IMR-90 (cell line): ENCODE data around the gene MYADM. TPM values are rescaled to one million over a fixed set of nuclear protein-coding genes. Genes with fewer than 3 reads are reported as not detected.
A peak's percentile ranks its signal among the peaks of the same experiment; 100 is the strongest.

Experiments
- ATAC-seq: fragments of 200-7000 bp; cut with Tn5 transposase; 2 replicates; pipeline ENCODE4 v1.9.1; 2020; ENCODE audit warnings: low read depth, mild to moderate bottlenecking, moderate library complexity
- BruUV-seq: library from RNA; stranded (reverse); fragments of 400-500 nt; replicated peaks from 2 replicates; lab custom pipeline; 2021; lab: Mats Ljungman, UMichigan
- CTCF ChIA-PET: fragments of 300-600 bp; formaldehyde crosslinking; extraction: SDS; loops from one replicate; lab custom pipeline; 2021; ENCODE audit warnings: antibody characterized with exemption; lab: Yijun Ruan, JAX
- POLR2A ChIA-PET: fragments of 300-600 bp; sonication (Branson Sonifier 250); formaldehyde crosslinking; loops from one replicate; lab custom pipeline; 2022; ENCODE audit warnings: antibody characterized with exemption; ENCODE audit not compliant: unreplicated experiment; lab: Charles Lee
- DNase-seq: peaks from one replicate; pipeline ENCODE4 v3.0.0; 2013
- H2AFZ ChIP-seq: replicated peaks from 2 replicates; pipeline ENCODE3; 2013; ENCODE audit warnings: low read length, mild to moderate bottlenecking; ENCODE audit not compliant: poor library complexity
- H2AK5ac ChIP-seq: 2 replicates; pipeline ENCODE4 v1.6.1; 2013; ENCODE audit warnings: low read depth, low read length, inconsistent platforms
- H2AK9ac ChIP-seq: replicated peaks from 2 replicates; pipeline ENCODE3; 2013; ENCODE audit warnings: mild to moderate bottlenecking, low read depth, low read length, moderate library complexity; ENCODE audit not compliant: poor library complexity
- H2BK120ac ChIP-seq: 2 replicates; pipeline ENCODE4 v1.6.1; 2013; ENCODE audit warnings: low read depth, low read length, inconsistent platforms
- H2BK15ac ChIP-seq: 3 replicates; pipeline ENCODE4 v1.6.1; 2013; ENCODE audit warnings: low read depth, low read length, inconsistent platforms
- H2BK20ac ChIP-seq: 2 replicates; pipeline ENCODE4 v1.6.1; 2013; ENCODE audit warnings: low read depth, mild to moderate bottlenecking, inconsistent platforms, low read length, moderate library complexity
- H2BK5ac ChIP-seq: 2 replicates; pipeline ENCODE4 v1.6.1; 2013; ENCODE audit warnings: mild to moderate bottlenecking, low read depth, low read length, inconsistent platforms; ENCODE audit not compliant: poor library complexity, severe bottlenecking
- H3K14ac ChIP-seq: replicated peaks from 2 replicates; pipeline ENCODE4 v1.6.1; 2013; ENCODE audit warnings: low read depth, low read length, inconsistent platforms
- H3K18ac ChIP-seq: 2 replicates; pipeline ENCODE4 v1.6.1; 2013; ENCODE audit warnings: low read depth, low read length, control low read depth
- H3K23ac ChIP-seq: 2 replicates; pipeline ENCODE4 v1.6.1; 2013; ENCODE audit warnings: low read depth, low read length, inconsistent platforms
- H3K27ac ChIP-seq: 2 replicates; pipeline ENCODE4 v1.5.1; 2013; ENCODE audit warnings: mild to moderate bottlenecking, control low read depth, low read length; ENCODE audit not compliant: insufficient read depth
- H3K27me3 ChIP-seq: 2 replicates; pipeline ENCODE4 v1.6.1; 2013; ENCODE audit warnings: low read length; ENCODE audit not compliant: control insufficient read depth, insufficient read depth
- H3K36me3 ChIP-seq: 2 replicates; pipeline ENCODE4 v1.6.1; 2013; ENCODE audit warnings: low read length, mixed read lengths; ENCODE audit not compliant: control insufficient read depth, insufficient read depth
- H3K4ac ChIP-seq: 2 replicates; pipeline ENCODE4 v1.6.1; 2013; ENCODE audit warnings: low read depth, low read length, inconsistent platforms
- H3K4me1 ChIP-seq: 2 replicates; pipeline ENCODE4 v1.6.1; 2013; ENCODE audit warnings: low read length, mixed read lengths; ENCODE audit not compliant: control insufficient read depth, insufficient read depth
- H3K4me2 ChIP-seq: 2 replicates; pipeline ENCODE4 v1.6.1; 2013; ENCODE audit warnings: low read depth, mild to moderate bottlenecking, control low read depth, low read length, moderate library complexity
- H3K4me3 ChIP-seq: 2 replicates; pipeline ENCODE4 v1.5.1; 2013; ENCODE audit warnings: low read depth, mild to moderate bottlenecking, control low read depth, low read length, moderate library complexity; ENCODE audit not compliant: insufficient read depth
- H3K56ac ChIP-seq: 2 replicates; pipeline ENCODE4 v1.6.1; 2013; ENCODE audit warnings: low read length, inconsistent platforms; ENCODE audit not compliant: insufficient read depth; ENCODE audit errors: extremely low read depth
- H3K79me1 ChIP-seq, 2 experiments: 2 replicates each; pipeline ENCODE4 v1.6.1; 2013; ENCODE audit warnings: low read length in 2 of 2, inconsistent platforms in 1 of 2, low read depth in 1 of 2
- H3K9ac ChIP-seq: 2 replicates; pipeline ENCODE4 v1.6.1; 2013; ENCODE audit warnings: low read depth, low read length, control low read depth
- H3K9me1 ChIP-seq: 2 replicates; pipeline ENCODE4 v1.6.1; 2013; ENCODE audit warnings: low read length, inconsistent platforms; ENCODE audit not compliant: insufficient read depth
- H3K9me3 ChIP-seq: 2 replicates; pipeline ENCODE4 v1.6.1; 2013; ENCODE audit warnings: low read length; ENCODE audit not compliant: control insufficient read depth, insufficient read depth
- H4K20me1 ChIP-seq: 2 replicates; pipeline ENCODE4 v1.6.1; 2013; ENCODE audit warnings: low read length, inconsistent platforms; ENCODE audit not compliant: insufficient read depth
- H4K5ac ChIP-seq: 2 replicates; pipeline ENCODE4 v1.6.1; 2013; ENCODE audit warnings: mild to moderate bottlenecking, low read depth, low read length, control low read depth
- H4K8ac ChIP-seq, 2 experiments: 2 replicates each; pipeline ENCODE4 v1.6.1; 2013; ENCODE audit warnings: low read depth in 2 of 2, low read length in 2 of 2, control low read depth in 1 of 2, inconsistent platforms in 1 of 2
- H4K91ac ChIP-seq: 2 replicates; pipeline ENCODE4 v1.6.1; 2013; ENCODE audit warnings: low read depth, low read length, inconsistent platforms; ENCODE audit not compliant: insufficient read depth
- FOS ChIP-seq: fragments of 150-350 bp; IDR thresholded peaks from 2 replicates; pipeline ENCODE4 v1.6.1; 2016; ENCODE audit warnings: low read depth, low read length
- MAFK ChIP-seq: IDR thresholded peaks from 2 replicates; pipeline ENCODE4 v1.6.1; 2012; ENCODE audit warnings: low read depth, low read length, improper control_type of control experiment
- RAD21 ChIP-seq: IDR thresholded peaks from 2 replicates; pipeline ENCODE4 v1.6.1; 2012; ENCODE audit warnings: low read length, improper control_type of control experiment
- RFX5 ChIP-seq: IDR thresholded peaks from 2 replicates; pipeline ENCODE4 v1.8.0; 2012; ENCODE audit warnings: low read depth, mild to moderate bottlenecking, low read length, moderate library complexity
- WGBS, 2 experiments: methylation state at CpG; one replicate each; pipeline versions ENCODE4 v1.1.5 to v1.1.7; 2013; ENCODE audit warnings: missing lambda C conversion rate in 2 of 2; ENCODE audit not compliant: insufficient read length in 1 of 2; ENCODE audit errors: extremely low coverage in 2 of 2; 5-methylcytosine and 5-hydroxymethylcytosine counted together
- dilution Hi-C: fragments of 300-500 bp; cut with HindIII; formaldehyde crosslinking; loops from one replicate; pipeline ENCODE4 v1.14.3; 2018; ENCODE audit warnings: low sequenced_read_pairs; ENCODE audit not compliant: unreplicated experiment
- in situ Hi-C: fragments of 300-500 bp; cut with MboI; formaldehyde crosslinking; loops from 3 replicates; pipeline ENCODE4 v1.14.3; 2019; ENCODE audit warnings: low sequenced_read_pairs, inconsistent platforms, mixed read lengths
- intact Hi-C: fragments of 100-400 bp; cut with micrococcal nuclease; formaldehyde crosslinking; loops from 2 replicates; pipeline ENCODE4 v1.10.0; 2022
- polyA plus RNA-seq, 3 experiments: library from polyadenylated mRNA; depleted of rRNA; stranded (reverse); fragments of >200 nt; gene quantifications; 2 replicates each; pipeline ENCODE4 v1.2.3, GENCODE V29; 2012; ENCODE audit warnings: low replicate concordance in 1 of 3
- total RNA-seq: library from RNA; depleted of rRNA; stranded (reverse); fragments of >200 nt; gene quantifications from 2 replicates; pipeline ENCODE4 v1.2.3, GENCODE V29; 2012

The MYADM gene
- total and polyA plus RNA-seq, 2 of the 4 experiments (the other 2 are of a cell fraction): 4.8 to 96.1 TPM

DNA sequence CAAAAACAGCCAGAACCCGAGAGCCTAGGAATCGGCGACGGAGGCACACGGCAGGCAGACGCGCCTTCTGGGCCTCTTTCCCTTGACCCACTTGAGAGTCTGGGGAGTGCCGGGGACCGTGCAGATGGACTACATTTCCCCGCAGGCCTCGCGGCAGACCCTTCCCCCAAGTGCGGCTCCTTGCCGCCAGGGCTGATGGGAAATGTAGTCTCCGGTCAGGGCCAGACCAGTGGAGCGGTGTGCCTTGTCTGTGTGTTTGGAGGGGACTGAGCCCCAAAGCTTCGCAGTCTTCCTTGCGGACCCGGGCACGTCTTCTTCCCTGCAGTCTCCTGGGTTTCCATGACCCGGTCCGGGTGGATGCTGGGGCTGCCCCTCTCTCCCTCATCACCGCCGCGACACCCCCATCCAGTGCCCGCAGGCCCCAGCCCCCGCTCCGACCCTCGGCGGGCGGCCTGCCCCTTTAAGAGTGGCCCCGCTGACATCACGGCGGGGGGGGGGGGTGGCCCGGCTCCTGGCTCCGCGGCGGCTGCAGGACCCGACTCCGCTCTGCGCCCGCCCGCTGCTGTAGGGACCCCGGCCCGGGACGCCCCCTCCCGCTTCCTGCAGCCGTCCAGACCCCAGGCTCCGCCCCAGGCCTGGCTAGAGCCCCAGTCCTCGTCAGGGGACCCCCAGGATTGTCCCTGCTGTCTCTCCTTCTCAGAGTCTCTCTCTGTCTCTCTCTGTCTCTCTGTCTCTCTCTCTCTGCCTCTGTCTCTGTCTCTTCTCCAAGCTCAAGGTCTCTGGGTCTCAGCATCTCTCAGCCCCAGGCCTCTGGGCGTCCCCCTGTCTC is 40.6 kb downstream of the MYADM start:
- H3K9me1 ChIP-seq: no peaks in the 10 kb centered on the region
- 0 out of 2 replicates have a peak overlapping the region, but pooled peaks have one; percentile 71 for H3K14ac ChIP-seq
- H3K36me3 ChIP-seq: no peaks in the 10 kb centered on the region
- H3K9me3 ChIP-seq: no peaks in the 10 kb centered on the region
- H2BK120ac ChIP-seq: no peak overlapping the region
- no peak overlapping the region for H3K4ac ChIP-seq
- peak overlapping the region; percentile 86 for H3K4me2 ChIP-seq
- dilution Hi-C loops: no loop called here
- H4K20me1 ChIP-seq: no peaks in the 10 kb centered on the region
- no TSS peak for BruUV-seq
- H4K5ac ChIP-seq: no peak overlapping the region; the same call in 1 of the 2 replicates
- H4K91ac ChIP-seq: no peak overlapping the region
- POLR2A ChIA-PET: no interaction called here
- ATAC-seq: peak; percentile 82
- H3K18ac ChIP-seq: no peak overlapping the region
- peaks cover 31% of the 10 kb centered on the region for H3K27me3 ChIP-seq
- H2BK5ac ChIP-seq: no peak overlapping the region
- WGBS, 2 experiments: 3% methylated on average over 7 of the region's 51 CpGs; no CpG with 5 or more reads in 1 of the 2 experiments
- H3K4me3 ChIP-seq: peak overlapping the region; percentile 46
- H2BK15ac ChIP-seq: no peak overlapping the region
- no peak overlapping the region for H2AK5ac ChIP-seq
- H3K9ac ChIP-seq: no peak overlapping the region; the same call in 1 of the 2 replicates
- in situ Hi-C loops: no loop called here
- H2AFZ ChIP-seq: peak overlapping the region; percentile 79
- peak; percentile 40 for DNase-seq
- no peaks in the 10 kb centered on the region for H3K79me1 ChIP-seq
- no peak overlapping the region for H2BK20ac ChIP-seq
- no peak overlapping the region; the same call in 1 of the 2 replicates for H3K23ac ChIP-seq
- TF ChIP-seq RFX5 (no peak), FOS (no peak), MAFK (no peak), RAD21 (no peak)
- H4K8ac ChIP-seq: peak overlapping the region in 1 of 2 experiments; percentile 53; a peak in 1 of 4 replicates
- no peak overlapping the region for H3K27ac ChIP-seq
- CTCF ChIA-PET: no interaction called here
- no peak overlapping the region for H3K56ac ChIP-seq
- no peak overlapping the region for H2AK9ac ChIP-seq
- intact Hi-C loops: no loop called here
- H3K4me1 ChIP-seq: peaks cover 5% of the 10 kb centered on the region; the same call in 1 of the 2 replicates
